Subcutaneous preadipocyte (primary cell): ENCODE measurements around the gene GTF3C4. TPM values are rescaled to one million over a fixed set of nuclear protein-coding genes. Genes with fewer than 3 reads are reported as not detected.

Experiments used
- total RNA-seq: library from RNA; depleted of rRNA; stranded (reverse); fragments of >200 nt; gene quantifications from 2 replicates; pipeline ENCODE4 v1.2.3, GENCODE V29; 2012

GTF3C4 gene, protein sequence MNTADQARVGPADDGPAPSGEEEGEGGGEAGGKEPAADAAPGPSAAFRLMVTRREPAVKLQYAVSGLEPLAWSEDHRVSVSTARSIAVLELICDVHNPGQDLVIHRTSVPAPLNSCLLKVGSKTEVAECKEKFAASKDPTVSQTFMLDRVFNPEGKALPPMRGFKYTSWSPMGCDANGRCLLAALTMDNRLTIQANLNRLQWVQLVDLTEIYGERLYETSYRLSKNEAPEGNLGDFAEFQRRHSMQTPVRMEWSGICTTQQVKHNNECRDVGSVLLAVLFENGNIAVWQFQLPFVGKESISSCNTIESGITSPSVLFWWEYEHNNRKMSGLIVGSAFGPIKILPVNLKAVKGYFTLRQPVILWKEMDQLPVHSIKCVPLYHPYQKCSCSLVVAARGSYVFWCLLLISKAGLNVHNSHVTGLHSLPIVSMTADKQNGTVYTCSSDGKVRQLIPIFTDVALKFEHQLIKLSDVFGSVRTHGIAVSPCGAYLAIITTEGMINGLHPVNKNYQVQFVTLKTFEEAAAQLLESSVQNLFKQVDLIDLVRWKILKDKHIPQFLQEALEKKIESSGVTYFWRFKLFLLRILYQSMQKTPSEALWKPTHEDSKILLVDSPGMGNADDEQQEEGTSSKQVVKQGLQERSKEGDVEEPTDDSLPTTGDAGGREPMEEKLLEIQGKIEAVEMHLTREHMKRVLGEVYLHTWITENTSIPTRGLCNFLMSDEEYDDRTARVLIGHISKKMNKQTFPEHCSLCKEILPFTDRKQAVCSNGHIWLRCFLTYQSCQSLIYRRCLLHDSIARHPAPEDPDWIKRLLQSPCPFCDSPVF
- total RNA-seq = 18.4 and 23.5 TPM in 2 replicates

DNA sequence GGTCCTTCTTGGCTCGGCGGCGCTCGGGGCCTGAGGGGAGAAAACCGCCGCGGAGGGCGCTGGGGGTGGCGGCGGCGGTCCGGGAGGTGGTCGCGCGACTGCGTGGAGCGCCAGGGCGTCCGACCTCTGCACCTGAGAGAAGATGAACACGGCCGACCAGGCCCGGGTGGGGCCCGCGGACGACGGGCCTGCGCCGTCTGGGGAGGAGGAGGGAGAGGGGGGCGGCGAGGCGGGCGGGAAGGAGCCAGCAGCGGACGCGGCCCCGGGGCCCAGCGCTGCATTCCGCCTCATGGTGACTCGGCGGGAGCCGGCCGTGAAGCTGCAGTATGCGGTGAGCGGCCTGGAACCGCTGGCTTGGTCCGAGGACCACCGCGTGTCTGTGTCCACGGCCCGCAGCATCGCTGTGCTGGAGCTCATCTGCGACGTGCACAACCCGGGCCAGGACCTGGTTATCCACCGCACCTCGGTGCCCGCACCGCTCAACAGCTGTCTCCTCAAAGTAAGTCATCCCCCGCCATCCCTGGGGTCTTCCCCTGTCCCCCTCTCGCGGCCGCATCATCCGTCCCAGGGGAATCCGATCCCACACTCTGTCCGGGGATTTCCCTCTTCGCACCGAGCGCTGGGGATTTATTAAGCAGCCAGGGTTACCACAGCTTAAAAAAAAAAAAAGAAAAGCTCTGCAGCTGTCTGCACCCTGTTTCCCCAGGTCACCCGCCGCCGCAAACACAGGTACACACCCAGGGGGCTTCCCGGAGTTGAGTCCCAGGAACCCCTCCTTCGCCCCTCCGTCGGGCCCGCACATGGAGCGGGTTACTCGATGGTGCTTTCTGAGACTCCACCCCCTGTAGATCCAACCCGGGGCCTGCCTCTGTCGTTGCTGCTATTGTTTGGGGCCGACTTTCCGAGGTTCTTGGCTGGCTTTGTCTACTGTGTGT, at the start of gene GTF3C4:
TSS of gene GTF3C4 (plus strand) at position 8 of the 935 bp plus-strand sequence. CDS start at position 143, 135 bp downstream.

DNA sequence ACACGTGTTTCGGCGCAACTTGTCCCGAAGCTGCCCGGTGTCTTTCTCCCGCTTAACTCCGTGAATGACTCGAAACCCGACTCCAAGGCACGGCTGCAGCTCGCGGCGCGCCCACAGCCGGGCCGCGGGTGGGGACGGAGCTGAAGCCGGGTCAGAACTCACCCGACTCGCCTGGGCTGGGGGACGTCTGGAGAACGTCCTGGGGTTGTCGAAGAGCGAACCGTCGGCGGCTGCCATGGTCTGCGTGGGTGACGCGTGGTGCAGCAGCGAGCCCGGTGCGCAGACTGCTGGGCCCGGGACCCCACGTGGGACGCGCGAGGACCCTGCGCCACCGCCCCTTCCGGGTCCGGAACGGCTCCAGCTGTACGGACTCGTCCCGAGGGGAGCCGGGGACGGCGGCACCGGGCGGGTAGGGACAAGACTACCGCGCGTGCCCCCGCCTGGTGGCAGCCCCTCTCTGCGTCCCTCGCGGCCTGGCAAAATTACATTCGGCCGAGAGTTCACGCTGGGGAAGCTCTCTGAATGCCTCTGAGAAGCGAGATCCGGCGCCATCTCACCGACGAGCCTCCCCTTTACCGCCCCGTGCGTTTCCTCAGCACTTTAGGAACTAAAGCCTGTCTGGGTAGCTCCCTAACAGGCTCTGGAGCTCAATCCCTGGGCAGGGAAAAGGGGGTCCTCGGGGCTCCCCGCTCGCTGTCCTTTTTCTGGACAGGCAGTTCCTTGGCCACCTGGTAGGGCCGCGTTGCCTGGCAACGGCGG, 387 bp upstream of the GTF3C4 start, which contains the start of gene DDX31:
TSS of gene DDX31 (minus strand) at position 286 of the 759 bp plus-strand sequence. CDS start at position 237, 49 bp downstream.

Other genes with a start within 250 kb of the GTF3C4 start
- gene BARHL1, start 87.9 kb upstream of the GTF3C4 start, total RNA-seq = not detected in 2 replicates
- 13.6 and 21.3 TPM in 2 replicates for gene DDX31, start 481 bp upstream of the GTF3C4 start, total RNA-seq
- 0.73 and 0.78 TPM in 2 replicates for gene AK8, start 207.8 kb downstream of the GTF3C4 start, total RNA-seq
- gene SPACA9, start 208.4 kb downstream of the GTF3C4 start, total RNA-seq = 2.3 and 3.3 TPM in 2 replicates